Keratinocyte (primary cell): ENCODE data around the gene AKT1.

ENCODE experiments used
- CTCF ChIP-seq, 3 experiments: IDR thresholded peaks in 1 of 3; conservative IDR thresholded peaks in 1 of 3; optimal IDR thresholded peaks in 1 of 3; 2 replicates in 2 of 3; 3 replicates in 1 of 3; pipeline versions ENCODE3 to v1.5.1; 2011; ENCODE audit warnings: low read length in 3 of 3, mild to moderate bottlenecking in 3 of 3, moderate library complexity in 2 of 3, control low read depth in 1 of 3, inconsistent platforms in 1 of 3; ENCODE audit not compliant: insufficient read depth in 2 of 3; ENCODE audit errors: extremely low read depth in 1 of 3
- EZH2 ChIP-seq: IDR thresholded peaks from one replicate; pipeline ENCODE4 v1.6.1; 2012; ENCODE audit warnings: inconsistent platforms, mild to moderate bottlenecking, low read length, moderate library complexity

GRCh38 chr14:104843442-104844305 lies 48.1 kb upstream of the AKT1 start:
- no peak for TF ChIP-seq CTCF (optimal IDR thresholded peaks at IDR 0.05 in 1 of 3, IDR thresholded peaks at IDR 0.05 in 1 of 3, conservative IDR thresholded peaks at IDR 0.05 in 1 of 3; ENCODE audit: extremely low read depth in 1 of 3, insufficient read depth in 2 of 3, low read length in 3 of 3)
- TF ChIP-seq EZH2, result peak; percentile 89
